Measurements from ENCODE around the gene SMC5. TPM values are rescaled to one million over a fixed set of nuclear protein-coding genes. Genes with fewer than 3 reads are reported as not detected.

SMC5 gene
- polyA plus RNA-seq, 4 donors = 8.4 to 35.4 (median 11.4) TPM

GRCh38 chr9:70403618-70404025 lies 144.8 kb downstream of the SMC5 start:
- DNase-seq = peak in 1 of 2 donors; percentile 65
- Histone ChIP-seq H3K9me3 (ENCODE audit: control insufficient read depth in 2 of 2, insufficient read depth in 1 of 2, low read depth in 1 of 2, low read length in 1 of 2) (peaks cover 0 to 4% of the 10 kb centered on the region in 2 donors), H3K4me1 (ENCODE audit: control insufficient read depth in 3 of 3, insufficient read depth in 2 of 3, low read depth in 1 of 3, low read length in 2 of 3) (peaks cover 3 to 44% (median 7%) of the 10 kb centered on the region in 3 donors), H3K27ac (ENCODE audit: low read depth in 1 of 3, low read length in 2 of 3) (peak overlapping the region in 1 of 3 donors; percentile 76), H3K27me3 (ENCODE audit: control insufficient read depth in 3 of 3, insufficient read depth in 3 of 3, low read length in 3 of 3) (no peaks in the 10 kb centered on the region), H3K36me3 (ENCODE audit: control insufficient read depth in 3 of 3, insufficient read depth in 2 of 3, low read depth in 1 of 3, low read length in 3 of 3) (no peaks in the 10 kb centered on the region), H3K4me3 (ENCODE audit: low read depth in 1 of 3, low read length in 3 of 3) (no peak overlapping the region)
- 57 to 63% (median 58%) methylated on average over 4 of the region's 4 CpGs for WGBS, 3 donors
- FAIRE-seq = no peak

- DNase-seq (no peak), FAIRE-seq (no peak)
- Histone ChIP-seq H3K4me1 (ENCODE audit: control insufficient read depth in 3 of 3, insufficient read depth in 2 of 3, low read depth in 1 of 3, low read length in 2 of 3) (peaks cover 3 to 40% (median 7%) of the 10 kb centered on the region in 3 donors), H3K27me3 (ENCODE audit: control insufficient read depth in 3 of 3, insufficient read depth in 3 of 3, low read length in 3 of 3) (no peaks in the 10 kb centered on the region), H3K4me3 (ENCODE audit: low read depth in 1 of 3, low read length in 3 of 3) (no peak overlapping the region), H3K27ac (ENCODE audit: low read depth in 1 of 3, low read length in 2 of 3) (no peak overlapping the region), H3K9me3 (ENCODE audit: control insufficient read depth in 2 of 2, insufficient read depth in 1 of 2, low read depth in 1 of 2, low read length in 1 of 2) (peaks cover 0 to 4% of the 10 kb centered on the region in 2 donors), H3K36me3 (ENCODE audit: control insufficient read depth in 3 of 3, insufficient read depth in 2 of 3, low read depth in 1 of 3, low read length in 3 of 3) (no peaks in the 10 kb centered on the region)
- WGBS, 3 donors = 65 to 94% (median 89%) methylated on average over 2 of the region's 2 CpGs
Observed at GRCh38 chr9:70404261-70404660, 145.5 kb downstream of the SMC5 start.

Other genes with a start within 250 kb of the SMC5 start
- 10 to 100 TPM in 1 of 4 donors, 1 to 10 TPM in 2, not detected in 1; 1.1 to 13.0 (median 1.6) TPM for gene MAMDC2, start 215.1 kb upstream of the SMC5 start, polyA plus RNA-seq
- 10 to 100 TPM in 3 of 4 donors, 1 to 10 TPM in 1; 1.3 to 33.7 (median 16.0) TPM for gene KLF9, start 155.7 kb downstream of the SMC5 start, polyA plus RNA-seq

Measured in small intestine (tissue), 7 donors.